HUDEP-2 (cell line): Measurements from ENCODE around the gene CCDC200.
"Not testable (repeated sequence)": the region's sequence is repeated elsewhere in the genome, so short reads cannot be mapped to it uniquely, and the experiment has no call there.

Experiments used
- DNase-seq, 76 experiments: peaks; one replicate each; lab custom pipeline; 2025; ENCODE audit not compliant: unreplicated experiment in 76 of 76; lab: John Stamatoyannopoulos, UW

CCDC200 gene

DNA sequence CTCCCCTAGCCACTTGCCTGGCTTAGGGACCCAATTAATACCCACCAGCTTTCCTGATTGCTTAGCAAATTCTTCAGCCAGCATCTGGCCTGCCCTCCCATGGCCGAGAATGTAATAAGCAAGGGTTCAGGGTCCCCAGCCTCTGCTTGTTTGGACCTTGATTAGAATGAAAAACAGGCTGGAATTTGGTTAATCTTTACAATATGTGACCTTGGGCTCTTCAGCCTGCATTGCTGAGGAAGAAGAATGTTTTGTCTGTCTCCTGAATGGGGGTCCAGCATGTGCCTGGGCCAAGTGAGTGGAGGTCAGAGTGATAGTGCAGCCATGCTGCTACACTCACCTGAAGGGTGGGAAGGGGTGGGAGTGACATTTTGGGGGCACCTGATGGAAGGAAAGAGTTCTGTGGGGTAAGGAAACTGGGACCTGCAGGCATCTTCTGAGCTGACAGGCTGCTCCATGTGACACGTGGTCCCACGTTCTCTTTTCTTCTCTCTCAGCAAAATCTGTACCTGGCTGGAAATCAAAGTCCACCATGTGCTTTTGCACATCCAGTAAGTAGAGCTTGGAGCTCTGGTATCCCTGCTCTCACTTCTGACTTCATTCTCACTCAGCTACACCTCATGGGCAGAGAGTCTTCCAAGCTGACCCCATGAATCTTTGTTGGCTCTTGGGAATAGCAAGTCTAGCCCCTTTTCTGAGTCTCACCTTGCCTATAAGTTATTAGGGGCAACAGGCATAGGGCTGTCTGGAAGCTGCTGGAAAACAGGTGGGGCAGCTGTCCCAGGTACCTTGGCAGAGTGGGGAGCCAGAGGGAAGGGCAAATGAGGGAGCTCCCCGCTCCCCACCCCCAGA is 11.4 kb downstream of the CCDC200 start:
- DNase-seq, result no peak

DNA sequence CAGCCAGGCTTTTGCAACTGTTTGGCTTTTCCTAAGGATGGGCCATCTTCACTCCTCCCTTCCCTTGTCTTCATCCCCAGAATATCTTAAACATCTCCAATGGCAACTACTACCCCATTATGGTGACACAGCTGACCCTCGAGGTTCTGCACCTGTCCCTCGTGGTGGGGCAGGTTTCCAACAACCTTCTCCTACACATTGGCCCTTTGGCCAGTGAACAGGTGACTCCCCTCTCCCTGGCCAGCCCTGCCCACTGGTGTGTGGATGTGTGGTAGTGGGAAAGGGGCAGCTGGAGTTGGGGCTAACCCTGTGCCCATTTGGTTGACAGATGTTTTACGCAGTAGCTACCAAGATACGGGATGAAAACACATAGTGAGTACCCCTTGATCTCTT is 12.1 kb downstream of the CCDC200 start:
- no peak for DNase-seq

GRCh38 chr17:43215341-43215740 is 13.1 kb downstream of the CCDC200 start:
- no peak for DNase-seq

- DNase-seq, result no peak
Measured at GRCh38 chr17:43213545-43213944, 14.9 kb downstream of the CCDC200 start.

GRCh38 chr17:43212641-43213490 is 15.6 kb downstream of the CCDC200 start:
- DNase-seq, result no peak

DNA sequence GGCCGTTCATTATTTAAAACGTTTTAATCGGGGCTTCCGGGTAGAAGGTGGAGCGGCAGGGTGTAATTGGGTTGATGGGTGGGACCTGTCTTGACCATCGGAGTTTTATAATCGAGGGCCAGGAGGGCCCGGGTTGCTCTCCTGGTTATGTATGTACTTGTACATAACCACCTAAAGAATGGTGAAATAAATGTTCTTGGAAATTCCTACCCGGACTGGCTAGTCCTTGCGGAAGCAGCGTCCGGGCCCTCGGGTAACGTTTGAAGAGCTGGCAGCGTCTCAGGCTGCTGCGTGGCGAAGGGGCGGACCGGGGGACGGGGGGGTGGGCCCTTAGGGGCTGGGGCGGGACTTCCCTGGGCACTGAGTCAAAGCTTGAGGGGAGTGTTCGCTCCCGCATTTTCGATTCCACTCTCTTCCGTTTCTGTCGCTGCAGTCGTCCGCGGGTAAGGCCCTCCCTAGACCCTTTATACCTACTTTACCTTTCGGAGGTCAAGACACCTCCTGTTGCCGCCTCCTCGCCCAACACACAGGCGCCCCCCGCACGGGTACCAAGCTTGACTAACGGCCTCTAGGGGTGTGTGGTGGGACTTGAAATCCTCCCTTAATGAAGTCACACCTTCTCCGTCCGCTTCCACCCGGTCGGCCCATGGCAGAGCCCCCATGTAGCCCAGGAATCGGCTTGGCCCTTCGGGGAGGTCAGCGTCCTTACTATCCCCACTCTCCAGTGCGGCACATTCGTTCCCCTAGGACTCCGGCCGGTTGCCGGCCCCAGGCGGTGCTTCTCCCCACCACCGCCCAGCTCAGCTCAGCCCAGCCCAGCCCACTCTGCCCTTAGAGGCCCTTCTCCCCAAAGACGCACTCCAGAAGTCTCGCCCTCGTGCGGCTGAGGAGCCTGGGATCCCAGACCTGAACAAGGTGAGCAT is 16.7 kb downstream of the CCDC200 start, which contains the start of gene TMEM106A:
Gene TMEM106A, plus strand, starts transcription at position 396 of the 923 bp plus-strand sequence. CDS start 1,167 bp downstream, outside the sequence.
- DNase-seq, result peak in 73 of 76 experiments; percentile 7 to 81 (median 63)

GRCh38 chr17:43211123-43211479 is 17.3 kb downstream of the CCDC200 start:
- DNase-seq, result peak in 1 of 76 experiments; percentile 19

- no peak for DNase-seq
Measured at GRCh38 chr17:43210576-43210975, 17.8 kb downstream of the CCDC200 start.

- not testable (repeated sequence) for DNase-seq
Measured at GRCh38 chr17:43203013-43203412, 25.4 kb downstream of the CCDC200 start.

GRCh38 chr17:43200127-43200526 is 28.3 kb downstream of the CCDC200 start:
- DNase-seq, result no peak

GRCh38 chr17:43199633-43200032 is 28.8 kb downstream of the CCDC200 start:
- DNase-seq, result no peak

- no peak for DNase-seq
Measured at GRCh38 chr17:43193251-43193650, 35.2 kb downstream of the CCDC200 start.

DNA sequence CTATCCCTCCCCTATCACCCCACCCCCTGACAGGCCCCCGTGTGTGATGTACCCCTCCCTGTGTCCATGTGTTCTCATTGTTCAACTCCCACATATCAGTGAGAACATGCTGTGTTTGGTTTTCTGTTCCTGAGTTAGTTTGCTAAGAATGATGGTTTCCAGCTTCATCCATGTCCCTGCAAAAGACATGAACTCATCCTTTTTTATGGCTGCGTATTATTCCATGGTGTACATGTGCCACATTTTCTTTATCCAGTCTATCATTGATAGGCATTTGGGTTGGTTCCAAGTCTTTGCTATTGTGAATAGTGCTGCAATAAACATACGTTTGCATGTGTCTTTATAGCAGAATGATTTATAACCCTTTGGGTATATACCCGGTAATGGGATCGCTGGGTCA is 41.8 kb downstream of the CCDC200 start:
- not testable (repeated sequence) for DNase-seq

- no peak for DNase-seq
Measured at GRCh38 chr17:43183921-43184320, 44.5 kb downstream of the CCDC200 start.

DNA sequence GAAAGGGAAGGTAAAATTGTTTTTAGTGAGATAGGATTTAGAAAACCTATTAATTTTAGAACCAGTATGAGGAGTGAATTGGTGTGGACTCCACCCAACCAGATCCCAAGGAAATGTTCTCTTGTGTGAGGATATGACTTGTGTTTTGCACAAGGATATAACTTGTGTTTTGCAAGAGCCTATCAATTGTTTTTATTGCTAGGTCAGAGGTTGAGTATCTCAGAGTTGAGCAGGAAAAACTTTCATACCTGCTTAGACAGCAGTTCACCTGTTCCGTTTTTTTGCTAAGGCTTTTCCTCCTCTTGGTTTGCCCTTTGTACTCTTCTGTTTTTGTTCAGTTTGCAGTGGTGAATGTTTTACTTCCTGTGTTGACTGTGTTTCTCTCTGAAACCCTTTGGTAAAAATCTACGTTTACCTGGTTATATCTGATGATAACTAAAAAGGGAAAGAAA is 52.3 kb downstream of the CCDC200 start:
- DNase-seq, result no peak

GRCh38 chr17:43175213-43176118 is 53.0 kb downstream of the CCDC200 start:
- DNase-seq, result no peak

- peak in 27 of 76 experiments; percentile 3 to 63 (median 19) for DNase-seq
Measured at GRCh38 chr17:43171586-43172487, 56.6 kb downstream of the CCDC200 start.
